SU-DHL-6 (cell line): ENCODE results near the gene PRKAR1B.

Experiments used
- EZH2phosphoT487 ChIP-seq: fragments of 200-600 bp; sonication (generic), shearing (Covaris generic); conservative IDR thresholded peaks from 2 replicates; pipeline ENCODE4 v1.6.1; 2018; ENCODE audit warnings: mild to moderate bottlenecking, antibody characterized with exemption, low read length, moderate library complexity, mixed read lengths
- TF ChIP-seq, protein P1 (sequence below): fragments of 200-600 bp; sonication (generic); IDR thresholded peaks from one replicate; pipeline ENCODE4 v1.5.1; 2017; ENCODE audit warnings: antibody characterized with exemption, mild to moderate bottlenecking, low read length, moderate library complexity; ENCODE audit not compliant: insufficient read depth, poor library complexity, severe bottlenecking

- TF ChIP-seq, protein P1, sequence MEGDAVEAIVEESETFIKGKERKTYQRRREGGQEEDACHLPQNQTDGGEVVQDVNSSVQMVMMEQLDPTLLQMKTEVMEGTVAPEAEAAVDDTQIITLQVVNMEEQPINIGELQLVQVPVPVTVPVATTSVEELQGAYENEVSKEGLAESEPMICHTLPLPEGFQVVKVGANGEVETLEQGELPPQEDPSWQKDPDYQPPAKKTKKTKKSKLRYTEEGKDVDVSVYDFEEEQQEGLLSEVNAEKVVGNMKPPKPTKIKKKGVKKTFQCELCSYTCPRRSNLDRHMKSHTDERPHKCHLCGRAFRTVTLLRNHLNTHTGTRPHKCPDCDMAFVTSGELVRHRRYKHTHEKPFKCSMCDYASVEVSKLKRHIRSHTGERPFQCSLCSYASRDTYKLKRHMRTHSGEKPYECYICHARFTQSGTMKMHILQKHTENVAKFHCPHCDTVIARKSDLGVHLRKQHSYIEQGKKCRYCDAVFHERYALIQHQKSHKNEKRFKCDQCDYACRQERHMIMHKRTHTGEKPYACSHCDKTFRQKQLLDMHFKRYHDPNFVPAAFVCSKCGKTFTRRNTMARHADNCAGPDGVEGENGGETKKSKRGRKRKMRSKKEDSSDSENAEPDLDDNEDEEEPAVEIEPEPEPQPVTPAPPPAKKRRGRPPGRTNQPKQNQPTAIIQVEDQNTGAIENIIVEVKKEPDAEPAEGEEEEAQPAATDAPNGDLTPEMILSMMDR = no peak
- no peak for TF ChIP-seq EZH2phosphoT487
Observed at GRCh38 chr7:617614-618538, 109.2 kb downstream of the PRKAR1B start.
